ENCODE measurements around the gene ZNF329. TPM values are rescaled to one million over a fixed set of nuclear protein-coding genes. Genes with fewer than 3 reads are reported as not detected.

The ZNF329 gene
- total and polyA plus RNA-seq, 2 of the 8 experiments (the other 6 are each of a cell fraction or from before 2014, with no cell fraction given) = 5.8 to 11.2 TPM

DNA sequence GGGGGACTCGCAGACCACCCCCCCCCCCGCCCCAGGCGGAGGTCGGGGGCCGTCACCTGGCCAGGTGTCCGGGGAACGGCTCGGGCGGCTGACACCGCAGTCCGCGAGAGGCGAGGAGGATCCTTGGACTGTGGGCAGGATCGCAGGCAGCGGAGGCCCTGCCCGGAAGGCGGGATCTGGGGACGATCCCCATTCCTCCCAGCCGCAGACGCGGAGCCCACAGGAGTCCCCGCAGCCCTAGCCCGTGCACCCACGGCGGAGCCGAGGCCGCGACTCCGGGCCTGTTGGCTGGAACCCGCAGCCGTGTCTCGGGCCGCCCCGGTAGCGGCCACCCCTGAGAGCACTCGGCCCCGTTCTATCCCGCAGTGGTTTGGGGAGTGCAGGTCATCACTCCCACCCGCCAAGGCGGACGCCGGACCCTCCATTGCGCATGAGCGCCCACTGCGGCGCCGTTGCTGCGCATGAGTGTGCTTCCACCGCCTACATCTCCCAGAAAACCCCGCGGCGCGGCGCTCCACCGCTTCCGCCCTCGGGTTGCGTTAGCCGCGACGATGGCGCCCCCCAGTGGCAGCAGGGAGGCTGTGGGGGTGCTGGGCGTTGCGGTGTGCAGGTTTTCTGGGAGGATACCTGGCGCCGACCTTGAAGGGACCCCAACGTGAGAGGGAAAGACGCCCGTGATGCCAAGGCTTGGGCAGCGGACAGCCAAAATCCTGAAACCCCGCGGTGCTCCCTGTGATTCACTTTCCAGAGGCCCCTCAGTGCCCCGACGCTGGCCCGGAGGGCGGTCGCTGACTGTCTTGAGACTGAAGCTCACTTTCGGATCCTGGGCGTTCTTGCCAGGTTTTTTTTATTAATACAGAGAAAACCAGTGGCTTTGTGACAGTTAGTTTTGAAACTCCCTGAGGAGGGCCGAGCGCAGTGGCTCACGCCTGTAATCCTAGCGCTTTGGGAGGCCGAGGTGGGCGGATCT is 4.4 kb upstream of the ZNF329 start (continued):
- TF ChIP-seq, protein P1, sequence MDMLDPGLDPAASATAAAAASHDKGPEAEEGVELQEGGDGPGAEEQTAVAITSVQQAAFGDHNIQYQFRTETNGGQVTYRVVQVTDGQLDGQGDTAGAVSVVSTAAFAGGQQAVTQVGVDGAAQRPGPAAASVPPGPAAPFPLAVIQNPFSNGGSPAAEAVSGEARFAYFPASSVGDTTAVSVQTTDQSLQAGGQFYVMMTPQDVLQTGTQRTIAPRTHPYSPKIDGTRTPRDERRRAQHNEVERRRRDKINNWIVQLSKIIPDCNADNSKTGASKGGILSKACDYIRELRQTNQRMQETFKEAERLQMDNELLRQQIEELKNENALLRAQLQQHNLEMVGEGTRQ (IDR thresholded peaks at IDR 0.05; ENCODE audit: low read length) = no peak
- TF ChIP-seq KDM4A (IDR thresholded peaks at IDR 0.05; ENCODE audit: low read depth, low read length, severe bottlenecking) (peak; percentile 99), CHD1 (IDR thresholded peaks at IDR 0.05; ENCODE audit: low read depth, low read length) (no peak), GABPA (IDR thresholded peaks at IDR 0.05; ENCODE audit: borderline replicate concordance, insufficient read depth, low read length) (peak; percentile 72; the same call in 1 of the 2 replicates), CTBP2 (IDR thresholded peaks at IDR 0.05; ENCODE audit: borderline replicate concordance, insufficient read depth, insufficient read length, low read length) (no peak), NRF1 (IDR thresholded peaks at IDR 0.05; ENCODE audit: low read depth, low read length) (peak; percentile 92)
- TF ChIP-seq, protein P2, sequence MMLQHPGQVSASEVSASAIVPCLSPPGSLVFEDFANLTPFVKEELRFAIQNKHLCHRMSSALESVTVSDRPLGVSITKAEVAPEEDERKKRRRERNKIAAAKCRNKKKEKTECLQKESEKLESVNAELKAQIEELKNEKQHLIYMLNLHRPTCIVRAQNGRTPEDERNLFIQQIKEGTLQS (IDR thresholded peaks at IDR 0.05; ENCODE audit: insufficient read depth, low read depth, low read length) = peak; percentile 53
- TF ChIP-seq, protein P3, sequence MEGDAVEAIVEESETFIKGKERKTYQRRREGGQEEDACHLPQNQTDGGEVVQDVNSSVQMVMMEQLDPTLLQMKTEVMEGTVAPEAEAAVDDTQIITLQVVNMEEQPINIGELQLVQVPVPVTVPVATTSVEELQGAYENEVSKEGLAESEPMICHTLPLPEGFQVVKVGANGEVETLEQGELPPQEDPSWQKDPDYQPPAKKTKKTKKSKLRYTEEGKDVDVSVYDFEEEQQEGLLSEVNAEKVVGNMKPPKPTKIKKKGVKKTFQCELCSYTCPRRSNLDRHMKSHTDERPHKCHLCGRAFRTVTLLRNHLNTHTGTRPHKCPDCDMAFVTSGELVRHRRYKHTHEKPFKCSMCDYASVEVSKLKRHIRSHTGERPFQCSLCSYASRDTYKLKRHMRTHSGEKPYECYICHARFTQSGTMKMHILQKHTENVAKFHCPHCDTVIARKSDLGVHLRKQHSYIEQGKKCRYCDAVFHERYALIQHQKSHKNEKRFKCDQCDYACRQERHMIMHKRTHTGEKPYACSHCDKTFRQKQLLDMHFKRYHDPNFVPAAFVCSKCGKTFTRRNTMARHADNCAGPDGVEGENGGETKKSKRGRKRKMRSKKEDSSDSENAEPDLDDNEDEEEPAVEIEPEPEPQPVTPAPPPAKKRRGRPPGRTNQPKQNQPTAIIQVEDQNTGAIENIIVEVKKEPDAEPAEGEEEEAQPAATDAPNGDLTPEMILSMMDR (IDR thresholded peaks at IDR 0.05; ENCODE audit: control extremely low read depth in 1 of 3, insufficient read depth in 1 of 3, low read depth in 1 of 3, low read length in 3 of 3) = peak; percentile 97 to 98 (median 97)
